Measurements from ENCODE around the gene AP4M1.

AP4M1 gene, protein sequence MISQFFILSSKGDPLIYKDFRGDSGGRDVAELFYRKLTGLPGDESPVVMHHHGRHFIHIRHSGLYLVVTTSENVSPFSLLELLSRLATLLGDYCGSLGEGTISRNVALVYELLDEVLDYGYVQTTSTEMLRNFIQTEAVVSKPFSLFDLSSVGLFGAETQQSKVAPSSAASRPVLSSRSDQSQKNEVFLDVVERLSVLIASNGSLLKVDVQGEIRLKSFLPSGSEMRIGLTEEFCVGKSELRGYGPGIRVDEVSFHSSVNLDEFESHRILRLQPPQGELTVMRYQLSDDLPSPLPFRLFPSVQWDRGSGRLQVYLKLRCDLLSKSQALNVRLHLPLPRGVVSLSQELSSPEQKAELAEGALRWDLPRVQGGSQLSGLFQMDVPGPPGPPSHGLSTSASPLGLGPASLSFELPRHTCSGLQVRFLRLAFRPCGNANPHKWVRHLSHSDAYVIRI

DNA sequence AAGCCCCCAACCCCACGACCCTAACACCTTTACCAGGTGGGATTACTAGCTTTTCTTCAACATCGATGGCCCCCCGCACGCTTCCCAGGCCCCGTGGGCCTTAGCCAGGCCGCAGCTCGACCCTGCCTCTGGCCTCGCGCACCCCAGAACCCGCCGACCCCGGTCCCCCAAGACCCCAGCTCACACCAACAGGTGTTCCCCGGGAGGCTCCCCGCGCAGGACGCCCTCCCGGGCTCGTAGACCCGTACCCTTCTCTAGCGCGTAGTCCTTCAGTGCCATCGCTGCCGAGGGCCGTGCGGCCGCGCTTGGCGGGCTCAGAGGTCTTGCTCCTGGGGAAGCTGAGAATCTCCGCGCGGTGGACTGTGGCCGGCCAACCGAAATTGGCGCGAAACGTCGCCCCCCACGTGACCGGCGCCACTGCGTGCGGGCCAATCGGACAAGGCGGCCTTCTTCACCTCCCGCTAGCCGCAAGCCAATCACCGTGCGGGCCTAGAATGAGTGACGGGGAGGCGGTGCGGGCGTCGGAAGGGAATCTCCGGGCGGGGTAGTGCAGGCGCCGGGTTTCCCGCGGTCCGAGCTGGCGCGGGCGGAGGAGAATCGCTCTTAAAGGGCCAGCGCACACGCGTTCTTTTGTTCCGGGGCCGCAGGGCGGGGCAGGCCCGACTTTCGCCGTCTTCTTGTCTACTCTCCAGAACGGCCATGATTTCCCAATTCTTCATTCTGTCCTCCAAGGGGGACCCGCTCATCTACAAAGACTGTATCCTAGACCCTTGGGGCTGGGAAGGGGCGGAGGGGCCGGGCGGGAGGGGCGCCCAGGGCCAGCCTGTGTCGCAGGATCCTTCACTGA lies at the start of gene AP4M1, which contains the start of gene MCM7:
AP4M1 (plus strand) TSS at position 628 of the 847 bp plus-strand sequence; CDS start at position 700, 72 bp downstream.
MCM7 (minus strand) TSS at position 382 of the 847 bp plus-strand sequence; CDS start at position 279, 103 bp downstream.
- DNase-seq: peak; percentile 97 to 99

DNA sequence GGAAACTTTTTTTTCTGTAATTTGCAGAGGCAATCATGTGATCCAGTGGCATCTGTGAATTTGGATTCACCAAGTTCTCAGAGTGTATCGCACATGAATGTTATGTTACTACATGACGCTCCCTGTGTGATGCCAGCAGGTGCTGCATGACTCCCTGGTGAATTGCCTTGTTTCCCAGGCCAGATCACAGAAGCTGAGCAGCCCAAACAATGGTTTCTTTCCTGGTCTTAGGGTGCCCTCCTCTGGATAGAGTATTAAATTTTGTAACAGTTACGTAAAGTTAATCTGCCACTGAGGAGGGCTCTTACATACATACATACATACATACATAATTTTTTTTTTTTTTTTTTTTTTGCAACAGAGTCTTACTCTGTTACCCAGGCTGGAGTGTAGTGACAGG lies 48.2 kb upstream of the AP4M1 start:
- no peak for DNase-seq

DNA sequence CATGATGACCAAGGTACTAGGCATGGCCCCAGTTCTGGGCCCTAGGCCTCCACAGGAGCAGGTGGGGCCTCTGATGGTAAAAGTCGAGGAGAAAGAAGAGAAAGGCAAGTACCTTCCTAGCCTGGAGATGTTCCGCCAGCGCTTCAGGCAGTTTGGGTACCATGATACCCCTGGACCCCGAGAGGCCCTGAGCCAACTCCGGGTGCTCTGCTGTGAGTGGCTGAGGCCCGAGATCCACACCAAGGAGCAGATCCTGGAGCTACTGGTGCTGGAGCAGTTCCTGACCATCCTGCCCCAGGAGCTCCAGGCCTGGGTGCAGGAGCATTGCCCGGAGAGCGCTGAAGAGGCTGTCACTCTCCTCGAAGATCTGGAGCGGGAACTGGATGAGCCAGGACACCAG lies 44.4 kb upstream of the AP4M1 start:
- DNase-seq: no peak

DNA sequence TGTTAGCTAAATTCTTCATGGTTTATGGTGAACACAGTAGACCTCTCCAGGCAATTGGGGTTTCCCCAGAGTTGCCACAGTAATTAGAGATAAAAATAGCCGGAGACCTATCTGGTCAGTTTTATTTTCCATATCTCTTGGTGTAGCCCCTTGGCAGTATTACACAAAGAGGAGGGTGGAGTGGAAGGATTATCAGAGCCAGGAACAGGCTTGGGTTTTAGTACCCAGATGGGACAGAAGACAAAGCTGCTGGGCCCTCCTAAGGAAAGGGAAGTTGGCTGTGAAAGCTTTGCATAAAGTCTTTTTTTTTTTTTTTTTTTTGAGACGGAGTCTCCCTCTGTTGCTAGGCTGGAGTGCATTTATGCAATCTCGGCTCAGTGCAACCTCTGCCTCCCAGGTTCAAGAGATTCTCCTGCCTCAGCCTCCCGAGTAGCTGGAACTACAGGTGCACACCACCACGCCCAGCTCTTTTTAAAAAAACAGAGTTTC lies 42.1 kb upstream of the AP4M1 start:
- DNase-seq: no peak

DNA sequence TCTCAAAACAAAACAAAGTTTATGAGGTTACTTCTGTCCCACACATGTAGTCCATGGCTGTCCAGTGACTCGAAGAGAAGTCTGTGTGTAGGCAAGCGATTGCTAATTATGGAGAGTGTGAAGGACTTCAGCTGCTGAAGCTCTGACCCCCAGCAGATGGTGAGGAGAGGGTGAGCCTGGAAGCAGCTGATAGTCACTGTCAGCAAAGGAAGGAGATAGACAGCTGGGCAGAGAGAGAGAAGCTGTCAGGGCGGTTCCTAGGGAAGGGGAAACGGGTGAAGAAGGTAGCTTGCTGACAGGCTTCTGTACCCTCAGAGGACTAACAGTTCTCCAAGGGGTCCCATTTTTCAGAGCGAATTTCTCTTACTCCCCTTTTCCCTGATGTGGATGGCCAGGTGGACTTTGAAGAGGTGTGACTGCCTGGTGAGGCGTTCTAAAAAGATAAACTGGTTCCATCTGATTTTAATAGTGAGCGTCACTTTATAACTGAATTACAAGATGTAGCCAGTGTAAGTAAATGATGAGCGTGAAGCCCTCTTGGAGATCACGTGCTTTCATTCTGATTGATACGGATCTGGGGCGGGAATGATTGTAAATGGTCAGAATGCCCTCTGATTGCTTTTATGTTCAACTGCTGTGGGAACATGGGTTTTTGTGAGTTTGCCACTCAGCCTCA lies 39.8 kb upstream of the AP4M1 start:
- no peak for DNase-seq

DNA sequence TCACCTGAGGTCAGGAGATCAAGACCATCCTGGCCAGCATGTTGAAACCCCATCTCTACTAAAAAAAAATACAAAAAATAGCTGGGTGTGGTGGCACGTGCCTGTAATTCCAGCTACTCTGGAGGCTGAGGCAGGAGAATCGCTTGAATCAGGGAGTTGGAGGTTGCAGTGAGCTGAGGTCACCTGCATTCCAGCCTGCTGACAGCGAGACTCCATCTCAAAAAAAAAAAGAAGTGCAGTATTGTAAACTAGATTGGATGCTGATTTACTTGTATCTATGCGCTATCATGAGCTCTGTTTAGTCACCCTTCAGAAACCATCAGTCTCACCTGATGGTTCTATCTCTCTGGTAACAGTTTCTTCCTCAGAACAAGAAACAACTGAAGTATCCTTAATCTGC lies 38.1 kb upstream of the AP4M1 start:
- no peak for DNase-seq

DNA sequence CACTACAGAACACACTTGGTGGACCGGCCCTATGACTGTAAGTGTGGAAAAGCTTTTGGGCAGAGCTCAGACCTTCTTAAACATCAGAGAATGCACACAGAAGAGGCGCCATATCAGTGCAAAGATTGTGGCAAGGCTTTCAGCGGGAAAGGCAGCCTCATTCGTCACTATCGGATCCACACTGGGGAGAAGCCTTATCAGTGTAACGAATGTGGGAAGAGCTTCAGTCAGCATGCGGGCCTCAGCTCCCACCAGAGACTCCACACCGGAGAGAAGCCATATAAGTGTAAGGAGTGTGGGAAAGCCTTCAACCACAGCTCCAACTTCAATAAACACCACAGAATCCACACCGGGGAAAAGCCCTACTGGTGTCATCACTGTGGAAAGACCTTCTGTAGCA lies 37.3 kb upstream of the AP4M1 start:
- DNase-seq: no peak

DNA sequence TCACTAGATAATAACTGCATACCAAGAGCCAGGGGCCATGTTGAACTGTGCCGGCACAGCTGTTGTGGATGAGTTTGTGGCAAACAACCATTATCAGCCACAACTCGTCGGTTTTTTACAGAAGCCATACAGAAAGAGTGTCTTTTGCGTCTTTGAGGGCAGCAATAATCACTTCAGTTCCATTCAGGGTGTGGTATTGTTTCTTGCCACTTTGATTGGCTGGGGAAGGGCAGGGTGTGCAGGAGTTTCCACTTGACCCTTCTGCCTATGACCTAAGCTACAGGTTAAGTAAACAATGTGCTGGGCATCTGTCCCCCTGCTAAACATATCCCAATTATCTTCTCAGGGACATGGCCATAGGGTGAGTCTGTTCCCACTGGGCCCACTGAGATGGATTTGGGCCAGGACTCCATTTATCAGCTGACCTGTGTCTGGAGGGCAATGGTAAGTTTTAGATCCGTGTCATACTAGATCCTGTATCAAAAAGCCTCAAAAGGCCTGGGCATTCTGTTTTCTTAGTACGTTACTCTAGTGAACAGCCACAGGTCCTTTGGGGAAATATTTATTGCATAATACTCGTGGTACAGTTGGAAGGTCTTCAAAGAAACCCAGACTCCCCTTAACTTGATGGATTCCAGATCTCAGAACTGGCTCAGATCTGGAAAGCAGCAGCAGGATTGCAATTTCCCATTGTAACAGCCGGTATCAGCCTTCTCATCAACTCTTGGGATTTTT lies 35.8 kb upstream of the AP4M1 start:
- no peak for DNase-seq

DNA sequence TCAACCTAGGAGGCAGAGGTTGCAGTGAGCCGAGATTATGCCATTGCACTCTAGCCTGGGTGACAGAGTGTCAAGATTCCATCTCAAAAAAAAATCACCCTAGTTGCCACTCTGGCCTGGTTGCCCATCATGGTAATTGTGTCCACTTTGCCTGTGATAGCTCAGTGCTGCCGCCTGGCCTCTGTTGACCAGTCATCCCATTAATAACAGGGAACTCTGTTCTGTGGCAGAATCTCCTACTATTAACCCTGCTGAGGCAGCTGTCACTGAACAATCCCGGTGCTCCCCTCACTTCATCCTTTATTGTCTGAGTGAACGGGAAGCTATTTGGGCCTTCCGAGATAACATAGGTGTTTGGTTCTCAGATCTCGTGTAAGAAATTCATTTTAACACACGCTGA lies 34.5 kb upstream of the AP4M1 start:
- DNase-seq: no peak

DNA sequence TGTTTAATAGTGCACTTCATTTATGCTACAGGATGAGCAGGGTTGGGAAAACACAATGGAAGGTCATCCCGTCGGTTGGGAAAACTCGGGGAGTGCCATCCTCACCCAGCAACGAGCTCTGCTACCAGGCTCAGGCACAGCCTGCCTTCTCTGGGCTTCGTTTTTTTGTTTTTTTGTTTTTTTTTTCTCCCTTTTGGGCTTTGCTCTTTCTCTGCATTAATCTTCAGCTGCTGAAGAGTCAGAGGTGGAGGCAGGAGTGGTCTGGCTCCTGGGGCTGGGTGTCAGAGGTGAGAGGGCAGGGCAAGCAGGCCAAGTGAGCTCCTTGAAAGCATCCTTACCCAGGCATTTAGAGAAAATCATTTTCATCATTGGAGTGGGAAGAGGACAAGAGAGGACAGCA lies 31.5 kb upstream of the AP4M1 start:
- DNase-seq: no peak

DNA sequence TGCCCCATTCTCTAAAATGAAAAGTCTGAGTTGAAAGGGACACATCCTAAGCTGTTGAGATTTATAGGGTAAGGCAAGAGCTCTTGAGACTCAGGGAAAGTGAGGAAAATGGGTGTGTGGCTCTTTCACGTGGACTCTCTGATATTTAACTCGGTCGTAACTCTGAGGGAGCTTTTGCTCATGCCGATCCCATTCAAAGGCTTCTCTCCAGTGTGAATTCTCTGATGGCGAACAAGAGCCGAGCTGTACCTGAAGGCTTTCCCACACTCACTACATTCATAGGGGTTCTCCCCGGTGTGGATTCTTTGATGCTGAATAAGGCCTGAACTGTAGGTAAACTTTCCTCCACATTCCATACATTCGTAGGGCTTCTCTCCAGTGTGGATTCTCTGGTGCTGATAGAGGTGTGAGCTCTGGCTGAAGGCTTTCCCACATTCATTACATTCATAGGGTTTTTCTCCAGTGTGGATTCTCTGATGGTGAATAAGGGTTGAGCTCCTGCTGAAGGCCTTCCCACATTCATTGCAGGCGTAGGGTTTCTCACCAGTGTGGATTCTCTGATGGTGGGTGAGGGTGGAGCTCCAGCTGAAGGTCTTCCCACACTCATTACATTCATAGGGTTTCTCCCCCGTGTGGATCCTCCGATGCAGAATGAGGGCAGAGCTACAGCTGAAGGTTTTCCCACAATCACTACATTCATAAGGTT lies 30.3 kb upstream of the AP4M1 start:
- peak in 1 of 2 experiments; percentile 24 for DNase-seq

DNA sequence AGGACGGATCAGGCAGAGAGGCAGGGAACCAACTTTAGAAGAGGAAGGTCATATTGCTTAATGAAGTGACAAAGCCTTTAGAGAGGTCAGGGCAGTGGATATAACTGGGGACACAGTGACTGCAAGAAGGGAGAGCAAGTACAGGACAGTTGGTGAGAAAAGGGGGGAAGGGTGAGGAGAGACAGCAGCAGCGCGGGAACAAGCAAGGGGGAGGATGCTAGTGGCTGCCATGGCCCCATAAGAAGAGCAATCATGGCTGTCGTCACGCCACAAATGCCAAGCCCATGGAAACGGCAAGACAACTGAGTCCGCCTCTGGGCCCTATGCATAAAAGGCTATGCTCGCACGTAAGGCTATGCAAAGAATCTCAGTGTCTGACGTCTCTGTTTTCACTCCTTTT lies 29.0 kb upstream of the AP4M1 start:
- no peak for DNase-seq

DNA sequence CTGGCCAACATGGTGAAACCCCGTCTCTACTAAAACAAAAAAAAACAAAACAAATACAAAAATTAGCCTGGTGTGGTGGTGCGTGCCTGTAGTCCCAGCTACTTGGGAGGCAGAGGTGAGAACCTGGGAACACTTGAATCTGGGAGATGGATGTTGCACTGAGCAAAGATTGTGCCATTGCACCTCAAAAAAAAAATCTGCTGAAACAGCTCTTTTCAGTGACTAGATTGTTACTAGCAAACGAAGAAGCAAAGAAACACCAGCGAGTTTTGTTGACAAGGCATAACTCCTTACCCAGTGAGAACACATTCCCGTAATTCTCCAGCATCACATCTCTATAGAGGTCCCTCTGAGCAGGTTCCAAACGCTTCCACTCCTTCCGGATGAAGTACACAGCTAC lies 26.6 kb upstream of the AP4M1 start:
- DNase-seq: no peak

DNA sequence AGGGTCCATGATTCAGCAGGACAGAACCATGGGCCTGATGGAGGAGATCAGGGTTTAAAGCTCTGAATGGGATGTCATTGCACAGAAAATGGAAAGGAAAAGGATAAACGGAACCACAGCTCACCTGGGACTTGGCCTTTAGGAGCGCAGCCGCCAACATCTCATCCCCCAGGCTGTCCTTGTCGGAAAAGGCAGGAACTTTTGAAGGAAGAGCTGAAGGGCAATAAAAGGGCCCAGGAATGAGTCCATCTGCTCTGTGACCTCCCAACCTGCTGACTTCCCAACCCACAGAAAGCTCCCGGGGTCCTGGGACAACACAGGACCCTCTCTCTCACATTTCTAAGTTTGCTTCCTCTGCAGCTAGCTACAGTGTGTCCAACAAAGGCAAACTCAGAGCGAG lies 26.0 kb upstream of the AP4M1 start:
- DNase-seq: no peak

DNA sequence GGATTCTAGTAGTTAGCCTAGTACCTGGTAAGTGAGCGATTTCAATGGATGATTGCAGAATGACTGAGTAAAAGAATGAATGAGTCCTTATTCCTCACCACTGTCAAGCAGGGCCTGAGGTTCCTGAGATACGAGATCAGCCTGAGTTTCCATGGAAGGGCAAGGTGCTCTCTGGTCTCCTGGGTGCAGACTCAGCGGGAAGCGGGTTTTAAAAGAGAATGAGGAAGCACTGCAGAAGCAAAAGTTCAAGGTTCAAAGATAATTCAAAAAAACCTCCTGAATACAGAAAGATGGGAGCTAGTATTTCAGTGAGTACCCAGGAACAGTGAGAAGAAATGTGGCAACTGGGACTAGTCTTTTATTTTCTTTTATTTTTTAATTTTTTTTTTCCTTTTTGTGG lies 24.2 kb upstream of the AP4M1 start:
- no peak for DNase-seq

DNA sequence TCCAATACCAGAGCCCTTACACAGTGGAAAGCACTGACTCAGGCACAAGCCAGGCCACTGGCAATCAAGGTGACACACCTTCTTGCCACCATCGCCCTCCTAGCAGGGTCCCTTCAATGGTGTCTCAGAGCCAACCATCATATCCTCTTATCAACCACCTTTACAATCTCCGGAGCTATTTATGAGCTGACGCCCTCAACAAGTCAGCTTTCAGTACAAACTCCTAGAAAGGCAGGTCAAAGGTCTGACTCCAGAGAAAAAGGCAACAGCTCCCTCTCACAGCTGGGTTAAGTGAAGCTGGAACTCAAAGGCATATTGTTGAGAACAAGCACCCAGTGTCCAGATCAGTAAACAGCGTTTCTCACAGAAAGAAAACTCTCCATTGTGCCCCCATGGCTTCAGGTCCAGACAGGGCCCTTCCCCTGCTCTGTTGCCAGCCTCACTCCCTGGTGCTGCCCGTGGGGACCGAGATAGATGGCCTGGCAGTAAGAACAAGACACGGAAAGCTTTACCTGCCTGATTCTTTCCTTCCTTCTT lies 22.4 kb upstream of the AP4M1 start:
- DNase-seq: no peak

DNA sequence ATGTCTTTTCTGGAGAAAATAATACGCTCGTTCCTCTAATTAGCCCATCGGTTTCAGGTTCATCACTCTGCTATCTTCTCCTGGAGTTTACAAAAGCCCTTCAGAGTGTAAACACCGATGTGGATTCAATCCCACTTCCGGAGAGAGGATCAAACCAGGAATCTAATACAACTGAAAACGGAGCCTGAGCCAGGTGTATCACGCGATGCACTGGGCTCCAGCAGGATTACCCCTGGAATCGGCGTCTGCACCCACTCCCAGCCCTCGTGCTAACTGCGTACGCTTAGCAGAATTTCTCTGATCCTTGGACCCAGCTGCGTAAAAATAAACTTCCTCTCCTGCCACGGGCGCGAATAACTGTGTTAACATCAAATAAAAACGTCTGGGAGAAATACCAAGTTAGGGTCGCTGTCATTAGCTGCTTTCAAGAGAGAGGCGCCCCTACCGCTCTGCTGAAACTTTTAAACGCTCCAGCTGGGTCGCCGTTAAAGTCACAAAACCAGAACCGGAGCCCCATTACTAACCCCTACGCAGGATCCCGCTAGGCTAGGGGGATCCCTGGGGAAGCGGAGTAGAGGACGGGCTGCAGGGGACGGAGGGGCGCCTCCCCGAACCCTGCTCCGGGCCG lies 20.4 kb upstream of the AP4M1 start:
- DNase-seq: no peak

DNA sequence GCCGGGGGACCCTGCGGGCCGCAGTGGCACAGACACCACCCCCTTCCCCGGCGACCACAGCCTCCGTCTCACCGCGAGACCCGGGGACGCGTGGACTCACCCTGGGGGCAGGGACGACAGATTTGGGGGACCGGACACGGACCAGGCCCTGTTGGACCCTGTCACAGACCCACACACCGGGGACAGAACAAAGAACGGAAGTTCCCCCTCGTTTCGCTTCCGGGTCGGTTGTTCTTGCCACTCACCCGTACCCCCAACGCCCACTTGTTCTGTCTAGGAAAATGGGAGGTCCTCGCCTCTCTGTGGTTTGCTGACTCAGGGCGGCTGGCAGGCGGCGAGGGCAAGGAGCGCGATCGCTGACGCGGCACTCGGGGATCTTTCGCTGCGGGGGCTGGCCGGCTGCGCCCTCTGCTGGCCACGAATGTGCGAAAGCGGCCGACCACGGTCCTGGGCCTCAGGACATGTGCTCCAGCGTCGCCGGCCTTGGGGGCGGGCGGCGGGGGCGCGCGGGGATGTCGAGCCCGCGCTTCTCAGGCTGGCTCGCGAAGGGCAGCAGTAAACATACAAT lies 19.8 kb upstream of the AP4M1 start, which contains the start of gene ZNF3:
ZNF3 (minus strand) TSS at position 189 of the 568 bp plus-strand sequence. CDS start 4,366 bp downstream, outside the sequence.
- peak; percentile 98 to 99 for DNase-seq

DNA sequence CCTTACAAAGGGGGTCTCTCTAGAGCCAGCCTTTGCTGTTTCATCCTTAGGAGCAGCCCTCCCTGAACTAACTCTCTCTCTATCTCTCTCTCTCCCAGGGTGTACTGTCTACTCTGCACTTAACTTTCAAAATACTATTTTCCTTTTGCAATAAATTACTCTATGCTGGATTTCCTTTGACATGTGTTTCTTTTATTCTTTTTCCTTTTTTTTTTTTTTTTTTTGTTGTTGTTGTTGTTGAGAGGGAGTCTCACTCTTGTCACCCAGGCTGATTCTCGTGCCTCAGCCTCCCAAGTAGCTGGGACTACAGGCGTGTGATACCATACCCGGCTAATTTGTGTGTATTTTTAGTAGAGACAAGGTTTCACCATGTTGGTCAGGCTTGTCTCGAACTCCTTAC lies 18.5 kb upstream of the AP4M1 start:
- no peak for DNase-seq

DNA sequence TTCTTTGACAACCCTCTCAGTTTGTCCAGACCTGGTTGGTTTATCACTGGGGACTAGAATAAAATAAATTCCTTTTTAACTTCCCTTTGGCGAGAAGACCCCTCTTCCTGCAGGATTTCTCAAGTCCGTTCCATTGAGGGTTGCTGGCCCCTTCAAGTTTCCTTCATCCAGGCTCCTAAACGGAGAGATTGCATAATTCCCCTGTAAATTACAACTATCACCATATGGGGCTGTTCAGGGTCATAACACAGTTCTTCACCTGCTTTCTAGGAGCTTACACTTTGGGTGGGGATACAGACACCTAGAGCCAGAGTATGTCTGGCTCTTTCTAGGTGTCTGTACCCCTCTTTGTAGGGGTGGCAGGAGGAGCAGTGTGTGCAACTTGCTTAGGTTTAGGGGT lies 15.9 kb upstream of the AP4M1 start:
- DNase-seq: no peak
